IPS DF 4.7 (cell line): ENCODE measurements around the gene CHERP.
"Not testable (repeated sequence)": the region's sequence is repeated elsewhere in the genome, so short reads cannot be mapped to it uniquely, and the experiment has no call there.

Experiments used
- DNase-seq: peaks from one replicate; pipeline ENCODE4 v3.0.0-alpha.2; 2013; ENCODE audit warnings: low spot score; ENCODE audit errors: extremely low read depth

The CHERP gene

GRCh38 chr19:16520074-16520973 lies 21.9 kb downstream of the CHERP start:
- DNase-seq = no peak

GRCh38 chr19:16519230-16519687 lies 23.0 kb downstream of the CHERP start:
- no peak for DNase-seq

- no peak for DNase-seq
Measured at GRCh38 chr19:16518483-16519229, 23.6 kb downstream of the CHERP start.

- no peak for DNase-seq
Measured at GRCh38 chr19:16518061-16518460, 24.2 kb downstream of the CHERP start.

- no peak for DNase-seq
Measured at GRCh38 chr19:16516923-16517610, 25.2 kb downstream of the CHERP start.

GRCh38 chr19:16516381-16516780 lies 25.9 kb downstream of the CHERP start:
- DNase-seq = no peak

- no peak for DNase-seq
Measured at GRCh38 chr19:16514383-16515019, 27.7 kb downstream of the CHERP start.

GRCh38 chr19:16512611-16513010 lies 29.6 kb downstream of the CHERP start:
- not testable (repeated sequence) for DNase-seq

GRCh38 chr19:16509141-16510061 lies 32.8 kb downstream of the CHERP start:
- no peak for DNase-seq

- no peak for DNase-seq
Measured at GRCh38 chr19:16508546-16508945, 33.7 kb downstream of the CHERP start.

GRCh38 chr19:16506961-16507360 lies 35.3 kb downstream of the CHERP start:
- no peak for DNase-seq

GRCh38 chr19:16506161-16506560 lies 36.1 kb downstream of the CHERP start:
- DNase-seq = not testable (repeated sequence)

GRCh38 chr19:16504271-16504670 lies 38.0 kb downstream of the CHERP start:
- no peak for DNase-seq

GRCh38 chr19:16497837-16498236 lies 44.4 kb downstream of the CHERP start:
- DNase-seq = no peak

GRCh38 chr19:16497042-16497441 lies 45.2 kb downstream of the CHERP start:
- DNase-seq = no peak

- no peak for DNase-seq
Measured at GRCh38 chr19:16496613-16496983, 45.6 kb downstream of the CHERP start.

- DNase-seq = peak; percentile 92
Measured at GRCh38 chr19:16495982-16496612, 46.1 kb downstream of the CHERP start, which contains the start of the genes C19orf44 and CALR3. C19orf44 (plus strand) TSS chr19:16496394; CDS start chr19:16500793, 4,399 bp downstream. CALR3 (minus strand) TSS chr19:16496167; CDS start chr19:16496129, 38 bp downstream.

- DNase-seq = not testable (repeated sequence)
Measured at GRCh38 chr19:16486476-16486875, 55.8 kb downstream of the CHERP start.

- no peak for DNase-seq
Measured at GRCh38 chr19:16482745-16483144, 59.5 kb downstream of the CHERP start.

- DNase-seq = no peak
Measured at GRCh38 chr19:16477311-16477710, 64.9 kb downstream of the CHERP start.
